GM23338 (cell line): ENCODE results near the gene PLEKHN1. TPM values are rescaled to one million over a fixed set of nuclear protein-coding genes. Genes with fewer than 3 reads are reported as not detected.

ENCODE experiments used
- ATAC-seq: fragments of 200-7000 bp; cut with Tn5 transposase; 3 replicates; pipeline ENCODE4 v1.9.1; 2020
- DNase-seq: peaks from one replicate; pipeline ENCODE4 v3.0.0-alpha.2; 2015; ENCODE audit warnings: low spot score
- H2AFZ ChIP-seq: fragments of 200-600 bp; sonication (generic); 2 replicates; pipeline ENCODE4 v1.8.0; 2016; ENCODE audit warnings: antibody characterized with exemption, mild to moderate bottlenecking, moderate library complexity
- H3F3A ChIP-seq: fragments of 200-600 bp; sonication (generic); replicated peaks from 2 replicates; pipeline ENCODE4 v1.8.0; 2017; ENCODE audit warnings: antibody characterized with exemption, mixed run types, low read depth
- H3K27ac ChIP-seq: fragments of 200-600 bp; sonication (generic); 2 replicates; pipeline ENCODE4 v1.6.1; 2016; ENCODE audit warnings: low read depth
- H3K27me3 ChIP-seq: fragments of 200-600 bp; sonication (generic); 2 replicates; pipeline ENCODE4 v1.8.0; 2016; ENCODE audit warnings: mild to moderate bottlenecking, mixed run types, moderate library complexity; ENCODE audit not compliant: insufficient read depth
- H3K36me3 ChIP-seq: fragments of 200-600 bp; sonication (generic); 2 replicates; pipeline ENCODE4 v1.8.0; 2016; ENCODE audit warnings: mild to moderate bottlenecking; ENCODE audit not compliant: insufficient read depth
- H3K4me1 ChIP-seq: fragments of 200-600 bp; sonication (generic); 2 replicates; pipeline ENCODE4 v1.8.0; 2016; ENCODE audit warnings: mild to moderate bottlenecking, moderate library complexity; ENCODE audit not compliant: insufficient read depth
- H3K4me2 ChIP-seq: fragments of 200-600 bp; sonication (generic); 2 replicates; pipeline ENCODE4 v1.7.1; 2017; ENCODE audit warnings: mixed run types
- H3K4me3 ChIP-seq: fragments of 200-600 bp; sonication (generic); 2 replicates; pipeline ENCODE4 v1.6.1; 2016; ENCODE audit warnings: mixed run types
- H3K79me2 ChIP-seq: fragments of 200-600 bp; sonication (generic); replicated peaks from 2 replicates; pipeline ENCODE4 v1.8.0; 2017; ENCODE audit warnings: mild to moderate bottlenecking; ENCODE audit not compliant: insufficient read depth
- H3K9me2 ChIP-seq: fragments of 200-600 bp; sonication (generic); 2 replicates; pipeline ENCODE4 v1.8.0; 2017; ENCODE audit not compliant: insufficient read depth
- H4K20me1 ChIP-seq: fragments of 200-600 bp; sonication (generic); replicated peaks from 2 replicates; pipeline ENCODE4 v1.8.0; 2017; ENCODE audit warnings: mild to moderate bottlenecking; ENCODE audit not compliant: insufficient read depth
- H3K27ac Mint-ChIP-seq: 2 replicates; pipeline ENCODE4 v1.8.0; 2020; ENCODE audit warnings: inconsistent platforms, mild to moderate bottlenecking, moderate library complexity, mixed read lengths
- H3K27me3 Mint-ChIP-seq: 3 replicates; pipeline ENCODE4 v1.8.0; 2022; ENCODE audit warnings: low read depth, mild to moderate bottlenecking, moderate library complexity, mixed read lengths, inconsistent platforms; ENCODE audit not compliant: insufficient read depth, poor library complexity
- H3K36me3 Mint-ChIP-seq: 3 replicates; pipeline ENCODE4 v1.8.0; 2021; ENCODE audit warnings: low read depth, mild to moderate bottlenecking, inconsistent platforms, moderate library complexity, mixed read lengths
- H3K4me1 Mint-ChIP-seq: 3 replicates; pipeline ENCODE4 v1.8.0; 2020; ENCODE audit warnings: mild to moderate bottlenecking, inconsistent platforms, mixed read lengths
- H3K4me3 Mint-ChIP-seq: 3 replicates; pipeline ENCODE4 v1.8.0; 2021; ENCODE audit warnings: moderate library complexity, mild to moderate bottlenecking, inconsistent platforms, mixed read lengths
- H3K9me3 Mint-ChIP-seq: 3 replicates; pipeline ENCODE4 v1.8.0; 2020; ENCODE audit warnings: moderate library complexity, mild to moderate bottlenecking, inconsistent platforms, mixed read lengths
- CREB1 ChIP-seq: fragments of 250-450 bp; sonication (Bioruptor Pico); IDR thresholded peaks from 2 replicates; pipeline ENCODE4 v1.5.0; 2020; ENCODE audit warnings: low read depth, mild to moderate bottlenecking, moderate library complexity
- EZH2 ChIP-seq: fragments of 200-600 bp; sonication (generic); IDR thresholded peaks from one replicate; pipeline ENCODE4 v1.8.0; 2017; ENCODE audit warnings: antibody characterized with exemption, mild to moderate bottlenecking, low read depth; ENCODE audit not compliant: unreplicated experiment
- EZH2phosphoT487 ChIP-seq: fragments of 200-600 bp; sonication (generic); IDR thresholded peaks from one replicate; pipeline ENCODE4 v1.8.1; 2018; ENCODE audit warnings: antibody characterized with exemption; ENCODE audit not compliant: unreplicated experiment
- NANOG ChIP-seq: IDR thresholded peaks from 2 replicates; pipeline ENCODE4 v1.6.1; 2016; ENCODE audit warnings: antibody characterized with exemption, borderline replicate concordance
- POLR2AphosphoS5 ChIP-seq: IDR thresholded peaks from 2 replicates; pipeline ENCODE4 v1.6.1; 2016; ENCODE audit warnings: antibody characterized with exemption, low read depth
- ZNF114 ChIP-seq: fragments of 250-450 bp; sonication (Bioruptor Pico); IDR thresholded peaks from 2 replicates; pipeline ENCODE4 v1.5.0; 2020; ENCODE audit warnings: mild to moderate bottlenecking, moderate library complexity
- polyA plus RNA-seq: library from polyadenylated mRNA; unstranded; fragments of >200 nt; fragmentation: Nextera tagmentation; extraction: Ambion mirVana; gene quantifications from 2 replicates; pipeline ENCODE4 v1.2.1, GENCODE V29; 2016
- total RNA-seq: library from RNA; depleted of rRNA; stranded (reverse); fragments of >200 nt; shearing (Covaris generic); gene quantifications from 2 replicates; pipeline ENCODE4 v1.2.3, GENCODE V29; 2014
- TF ChIP-seq, protein P1 (sequence below): fragments of 250-450 bp; sonication (Bioruptor Pico); IDR thresholded peaks from 2 replicates; pipeline ENCODE4 v1.5.0; 2020; ENCODE audit warnings: mild to moderate bottlenecking, moderate library complexity
- TF ChIP-seq, protein P2 (sequence below): IDR thresholded peaks from 2 replicates; pipeline ENCODE4 v1.6.1; 2016; ENCODE audit warnings: antibody characterized with exemption
- TF ChIP-seq, protein P3 (sequence below): IDR thresholded peaks from one replicate; pipeline ENCODE4 v1.6.1; 2018; ENCODE audit warnings: antibody characterized with exemption; ENCODE audit not compliant: unreplicated experiment
- TF ChIP-seq, protein P4 (sequence below), 2 experiments: fragments of 200-600 bp in 1 of 2; sonication (generic) in 1 of 2; conservative IDR thresholded peaks; 2 replicates each; pipeline versions ENCODE4 v1.5.1 to v1.6.1; 2016 to 2017; ENCODE audit warnings: antibody characterized with exemption in 2 of 2, low read depth in 2 of 2, mild to moderate bottlenecking in 2 of 2, moderate library complexity in 1 of 2

PLEKHN1 gene
- total and polyA plus RNA-seq, 2 experiments from 2014 or later = 1.4 to 3.3 TPM

DNA sequence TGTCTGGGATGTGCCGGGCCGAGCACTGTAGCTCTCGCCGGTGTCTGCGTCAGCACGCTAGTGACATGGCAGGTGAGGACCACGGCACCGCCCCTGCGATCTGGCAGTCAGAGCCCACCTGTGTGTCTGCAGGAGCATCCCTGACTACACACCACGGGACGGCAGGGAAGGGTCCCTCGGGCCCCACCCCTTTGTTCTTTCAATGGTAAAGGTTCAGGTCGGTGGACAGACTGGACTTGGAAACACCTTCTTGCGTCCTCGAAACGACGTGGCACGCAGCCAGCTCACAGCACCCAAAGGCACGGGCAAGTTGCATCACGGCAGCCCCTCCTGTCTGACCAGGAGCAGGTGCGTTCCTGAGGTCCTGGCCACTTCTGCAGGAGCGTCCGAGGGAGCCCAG is 46.3 kb upstream of the PLEKHN1 start (continued):
- TF ChIP-seq, protein P1, sequence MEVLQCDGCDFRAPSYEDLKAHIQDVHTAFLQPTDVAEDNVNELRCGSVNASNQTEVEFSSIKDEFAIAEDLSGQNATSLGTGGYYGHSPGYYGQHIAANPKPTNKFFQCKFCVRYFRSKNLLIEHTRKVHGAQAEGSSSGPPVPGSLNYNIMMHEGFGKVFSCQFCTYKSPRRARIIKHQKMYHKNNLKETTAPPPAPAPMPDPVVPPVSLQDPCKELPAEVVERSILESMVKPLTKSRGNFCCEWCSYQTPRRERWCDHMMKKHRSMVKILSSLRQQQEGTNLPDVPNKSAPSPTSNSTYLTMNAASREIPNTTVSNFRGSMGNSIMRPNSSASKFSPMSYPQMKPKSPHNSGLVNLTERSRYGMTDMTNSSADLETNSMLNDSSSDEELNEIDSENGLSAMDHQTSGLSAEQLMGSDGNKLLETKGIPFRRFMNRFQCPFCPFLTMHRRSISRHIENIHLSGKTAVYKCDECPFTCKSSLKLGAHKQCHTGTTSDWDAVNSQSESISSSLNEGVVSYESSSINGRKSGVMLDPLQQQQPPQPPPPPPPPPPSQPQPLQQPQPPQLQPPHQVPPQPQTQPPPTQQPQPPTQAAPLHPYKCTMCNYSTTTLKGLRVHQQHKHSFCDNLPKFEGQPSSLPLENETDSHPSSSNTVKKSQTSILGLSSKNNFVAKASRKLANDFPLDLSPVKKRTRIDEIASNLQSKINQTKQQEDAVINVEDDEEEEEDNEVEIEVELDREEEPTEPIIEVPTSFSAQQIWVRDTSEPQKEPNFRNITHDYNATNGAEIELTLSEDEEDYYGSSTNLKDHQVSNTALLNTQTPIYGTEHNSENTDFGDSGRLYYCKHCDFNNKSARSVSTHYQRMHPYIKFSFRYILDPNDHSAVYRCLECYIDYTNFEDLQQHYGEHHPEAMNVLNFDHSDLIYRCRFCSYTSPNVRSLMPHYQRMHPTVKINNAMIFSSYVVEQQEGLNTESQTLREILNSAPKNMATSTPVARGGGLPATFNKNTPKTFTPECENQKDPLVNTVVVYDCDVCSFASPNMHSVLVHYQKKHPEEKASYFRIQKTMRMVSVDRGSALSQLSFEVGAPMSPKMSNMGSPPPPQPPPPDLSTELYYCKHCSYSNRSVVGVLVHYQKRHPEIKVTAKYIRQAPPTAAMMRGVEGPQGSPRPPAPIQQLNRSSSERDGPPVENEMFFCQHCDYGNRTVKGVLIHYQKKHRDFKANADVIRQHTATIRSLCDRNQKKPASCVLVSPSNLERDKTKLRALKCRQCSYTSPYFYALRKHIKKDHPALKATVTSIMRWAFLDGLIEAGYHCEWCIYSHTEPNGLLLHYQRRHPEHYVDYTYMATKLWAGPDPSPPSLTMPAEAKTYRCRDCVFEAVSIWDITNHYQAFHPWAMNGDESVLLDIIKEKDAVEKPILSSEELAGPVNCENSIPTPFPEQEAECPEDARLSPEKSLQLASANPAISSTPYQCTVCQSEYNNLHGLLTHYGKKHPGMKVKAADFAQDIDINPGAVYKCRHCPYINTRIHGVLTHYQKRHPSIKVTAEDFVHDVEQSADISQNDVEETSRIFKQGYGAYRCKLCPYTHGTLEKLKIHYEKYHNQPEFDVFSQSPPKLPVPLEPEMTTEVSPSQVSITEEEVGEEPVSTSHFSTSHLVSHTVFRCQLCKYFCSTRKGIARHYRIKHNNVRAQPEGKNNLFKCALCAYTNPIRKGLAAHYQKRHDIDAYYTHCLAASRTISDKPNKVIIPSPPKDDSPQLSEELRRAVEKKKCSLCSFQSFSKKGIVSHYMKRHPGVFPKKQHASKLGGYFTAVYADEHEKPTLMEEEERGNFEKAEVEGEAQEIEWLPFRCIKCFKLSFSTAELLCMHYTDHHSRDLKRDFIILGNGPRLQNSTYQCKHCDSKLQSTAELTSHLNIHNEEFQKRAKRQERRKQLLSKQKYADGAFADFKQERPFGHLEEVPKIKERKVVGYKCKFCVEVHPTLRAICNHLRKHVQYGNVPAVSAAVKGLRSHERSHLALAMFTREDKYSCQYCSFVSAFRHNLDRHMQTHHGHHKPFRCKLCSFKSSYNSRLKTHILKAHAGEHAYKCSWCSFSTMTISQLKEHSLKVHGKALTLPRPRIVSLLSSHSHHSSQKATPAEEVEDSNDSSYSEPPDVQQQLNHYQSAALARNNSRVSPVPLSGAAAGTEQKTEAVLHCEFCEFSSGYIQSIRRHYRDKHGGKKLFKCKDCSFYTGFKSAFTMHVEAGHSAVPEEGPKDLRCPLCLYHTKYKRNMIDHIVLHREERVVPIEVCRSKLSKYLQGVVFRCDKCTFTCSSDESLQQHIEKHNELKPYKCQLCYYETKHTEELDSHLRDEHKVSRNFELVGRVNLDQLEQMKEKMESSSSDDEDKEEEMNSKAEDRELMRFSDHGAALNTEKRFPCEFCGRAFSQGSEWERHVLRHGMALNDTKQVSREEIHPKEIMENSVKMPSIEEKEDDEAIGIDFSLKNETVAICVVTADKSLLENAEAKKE = no peak
- no peak for TF ChIP-seq ZNF114

DNA sequence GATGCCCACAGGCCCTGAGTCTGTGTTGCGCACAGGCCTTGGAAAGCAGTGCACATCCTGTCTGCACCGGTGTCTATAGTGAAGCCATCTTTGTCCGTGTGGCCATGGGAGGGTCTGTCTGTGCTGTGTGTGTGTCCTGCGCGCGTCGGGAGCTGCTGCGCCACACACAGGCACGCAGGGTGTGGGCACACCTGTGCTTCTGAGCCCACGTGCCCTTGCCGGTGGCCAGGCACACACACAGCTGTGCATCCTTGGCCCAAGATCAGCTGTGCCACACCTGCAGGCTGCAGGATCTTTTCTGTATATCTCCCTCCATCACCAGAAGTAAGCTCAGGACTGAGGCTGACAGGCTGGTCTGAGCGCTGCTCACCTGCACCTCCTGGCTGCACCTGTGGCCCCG is 45.8 kb upstream of the PLEKHN1 start:
- Histone ChIP-seq H3F3A (no peaks in the 10 kb centered on the region), H3K4me1 (peaks cover 6% of the 10 kb centered on the region; the same call in 1 of the 2 replicates), H2AFZ (no peak overlapping the region), H3K36me3 (no peaks in the 10 kb centered on the region), H3K4me2 (peak overlapping the region; percentile 73), H3K79me2 (no peaks in the 10 kb centered on the region), H4K20me1 (no peaks in the 10 kb centered on the region; the same call in 1 of the 2 replicates), H3K27me3 (peaks cover 91% of the 10 kb centered on the region), H3K27ac (no peak overlapping the region), H3K9me2 (no peaks in the 10 kb centered on the region), H3K4me3 (peak overlapping the region; percentile 47)
- Mint-ChIP-seq H3K4me3 (no peak overlapping the region), H3K27ac (no peak overlapping the region), H3K36me3 (no peaks in the 10 kb centered on the region), H3K9me3 (no peaks in the 10 kb centered on the region), H3K4me1 (peaks cover 17% of the 10 kb centered on the region), H3K27me3 (peaks cover 67% of the 10 kb centered on the region)
- no peak for TF ChIP-seq POLR2AphosphoS5
- TF ChIP-seq, protein P2, sequence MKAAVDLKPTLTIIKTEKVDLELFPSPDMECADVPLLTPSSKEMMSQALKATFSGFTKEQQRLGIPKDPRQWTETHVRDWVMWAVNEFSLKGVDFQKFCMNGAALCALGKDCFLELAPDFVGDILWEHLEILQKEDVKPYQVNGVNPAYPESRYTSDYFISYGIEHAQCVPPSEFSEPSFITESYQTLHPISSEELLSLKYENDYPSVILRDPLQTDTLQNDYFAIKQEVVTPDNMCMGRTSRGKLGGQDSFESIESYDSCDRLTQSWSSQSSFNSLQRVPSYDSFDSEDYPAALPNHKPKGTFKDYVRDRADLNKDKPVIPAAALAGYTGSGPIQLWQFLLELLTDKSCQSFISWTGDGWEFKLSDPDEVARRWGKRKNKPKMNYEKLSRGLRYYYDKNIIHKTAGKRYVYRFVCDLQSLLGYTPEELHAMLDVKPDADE = no peak
- no peak for TF ChIP-seq NANOG
- TF ChIP-seq EZH2 = no peak
- no peak for TF ChIP-seq ZNF114
- TF ChIP-seq EZH2phosphoT487 = no peak
- no peak for TF ChIP-seq CREB1 (CRISPR knock-in tag)
- TF ChIP-seq, protein P3, sequence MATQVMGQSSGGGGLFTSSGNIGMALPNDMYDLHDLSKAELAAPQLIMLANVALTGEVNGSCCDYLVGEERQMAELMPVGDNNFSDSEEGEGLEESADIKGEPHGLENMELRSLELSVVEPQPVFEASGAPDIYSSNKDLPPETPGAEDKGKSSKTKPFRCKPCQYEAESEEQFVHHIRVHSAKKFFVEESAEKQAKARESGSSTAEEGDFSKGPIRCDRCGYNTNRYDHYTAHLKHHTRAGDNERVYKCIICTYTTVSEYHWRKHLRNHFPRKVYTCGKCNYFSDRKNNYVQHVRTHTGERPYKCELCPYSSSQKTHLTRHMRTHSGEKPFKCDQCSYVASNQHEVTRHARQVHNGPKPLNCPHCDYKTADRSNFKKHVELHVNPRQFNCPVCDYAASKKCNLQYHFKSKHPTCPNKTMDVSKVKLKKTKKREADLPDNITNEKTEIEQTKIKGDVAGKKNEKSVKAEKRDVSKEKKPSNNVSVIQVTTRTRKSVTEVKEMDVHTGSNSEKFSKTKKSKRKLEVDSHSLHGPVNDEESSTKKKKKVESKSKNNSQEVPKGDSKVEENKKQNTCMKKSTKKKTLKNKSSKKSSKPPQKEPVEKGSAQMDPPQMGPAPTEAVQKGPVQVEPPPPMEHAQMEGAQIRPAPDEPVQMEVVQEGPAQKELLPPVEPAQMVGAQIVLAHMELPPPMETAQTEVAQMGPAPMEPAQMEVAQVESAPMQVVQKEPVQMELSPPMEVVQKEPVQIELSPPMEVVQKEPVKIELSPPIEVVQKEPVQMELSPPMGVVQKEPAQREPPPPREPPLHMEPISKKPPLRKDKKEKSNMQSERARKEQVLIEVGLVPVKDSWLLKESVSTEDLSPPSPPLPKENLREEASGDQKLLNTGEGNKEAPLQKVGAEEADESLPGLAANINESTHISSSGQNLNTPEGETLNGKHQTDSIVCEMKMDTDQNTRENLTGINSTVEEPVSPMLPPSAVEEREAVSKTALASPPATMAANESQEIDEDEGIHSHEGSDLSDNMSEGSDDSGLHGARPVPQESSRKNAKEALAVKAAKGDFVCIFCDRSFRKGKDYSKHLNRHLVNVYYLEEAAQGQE = no peak
- TF ChIP-seq, protein P4, sequence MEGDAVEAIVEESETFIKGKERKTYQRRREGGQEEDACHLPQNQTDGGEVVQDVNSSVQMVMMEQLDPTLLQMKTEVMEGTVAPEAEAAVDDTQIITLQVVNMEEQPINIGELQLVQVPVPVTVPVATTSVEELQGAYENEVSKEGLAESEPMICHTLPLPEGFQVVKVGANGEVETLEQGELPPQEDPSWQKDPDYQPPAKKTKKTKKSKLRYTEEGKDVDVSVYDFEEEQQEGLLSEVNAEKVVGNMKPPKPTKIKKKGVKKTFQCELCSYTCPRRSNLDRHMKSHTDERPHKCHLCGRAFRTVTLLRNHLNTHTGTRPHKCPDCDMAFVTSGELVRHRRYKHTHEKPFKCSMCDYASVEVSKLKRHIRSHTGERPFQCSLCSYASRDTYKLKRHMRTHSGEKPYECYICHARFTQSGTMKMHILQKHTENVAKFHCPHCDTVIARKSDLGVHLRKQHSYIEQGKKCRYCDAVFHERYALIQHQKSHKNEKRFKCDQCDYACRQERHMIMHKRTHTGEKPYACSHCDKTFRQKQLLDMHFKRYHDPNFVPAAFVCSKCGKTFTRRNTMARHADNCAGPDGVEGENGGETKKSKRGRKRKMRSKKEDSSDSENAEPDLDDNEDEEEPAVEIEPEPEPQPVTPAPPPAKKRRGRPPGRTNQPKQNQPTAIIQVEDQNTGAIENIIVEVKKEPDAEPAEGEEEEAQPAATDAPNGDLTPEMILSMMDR (conservative IDR thresholded peaks at IDR 0.05; ENCODE audit: low read depth in 2 of 2) = peak in 1 of 2 experiments; percentile 23; a peak in 2 of 4 replicates
- no peak for ATAC-seq
- DNase-seq = no peak
